Transverse colon (tissue), 4 donors: ENCODE data around the gene PNMA8B. TPM values are rescaled to one million over a fixed set of nuclear protein-coding genes. Genes with fewer than 3 reads are reported as not detected.

Experiments used
- DNase-seq: peaks from one replicate; pipeline ENCODE4 v3.0.0-alpha.2; 2019
- H3K27ac ChIP-seq, 4 donors: fragments of 200-600 bp; sonication (generic); 2 replicates each; pipeline ENCODE4 v1.5.1; 2016 to 2018; ENCODE audit warnings: inconsistent platforms in 4 of 4
- H3K27me3 ChIP-seq: fragments of 200-600 bp; sonication (generic); 2 replicates; pipeline ENCODE4 v1.5.1; 2017; ENCODE audit warnings: inconsistent platforms
- H3K36me3 ChIP-seq, 4 donors: fragments of 200-600 bp; sonication (generic); 2 replicates each; pipeline ENCODE4 v1.5.1; 2017 to 2019; ENCODE audit warnings: inconsistent platforms in 4 of 4
- H3K4me1 ChIP-seq, 4 donors: fragments of 200-600 bp; sonication (generic); 2 replicates each; pipeline ENCODE4 v1.5.1; 2017 to 2020; ENCODE audit warnings: inconsistent platforms in 4 of 4
- H3K4me3 ChIP-seq, 4 donors: fragments of 200-600 bp; sonication (generic); 1 replicate in 1 of 4; 2 replicates in 3 of 4; pipeline versions ENCODE4 v1.5.1 to v1.6.1; 2017 to 2019; ENCODE audit warnings: inconsistent platforms in 4 of 4
- H3K9me3 ChIP-seq, 2 donors: fragments of 200-600 bp; sonication (generic); 2 replicates each; pipeline ENCODE4 v1.5.1; 2017 to 2019; ENCODE audit warnings: inconsistent platforms in 2 of 2
- CTCF ChIP-seq, 5 experiments: fragments of 200-600 bp in 3 of 5; fragments of 450-650 bp in 2 of 5; sonication (generic) in 3 of 5; IDR thresholded peaks; 1 replicate in 2 of 5; 2 replicates in 3 of 5; pipeline ENCODE4 v1.5.1; 2016 to 2017; ENCODE audit warnings: antibody characterized with exemption in 5 of 5, inconsistent platforms in 3 of 5, mild to moderate bottlenecking in 2 of 5, moderate library complexity in 1 of 5
- EP300 ChIP-seq: sonication (generic); formaldehyde crosslinking; IDR thresholded peaks from one replicate; pipeline ENCODE4 v1.6.1; 2017; ENCODE audit warnings: antibody characterized with exemption, low read depth
- POLR2A ChIP-seq: fragments of 450-650 bp; IDR thresholded peaks from one replicate; pipeline ENCODE4 v1.6.1; 2016; ENCODE audit warnings: antibody characterized with exemption, mild to moderate bottlenecking, moderate library complexity
- POLR2AphosphoS5 ChIP-seq, 3 donors: sonication (generic); formaldehyde crosslinking; IDR thresholded peaks; one replicate each; pipeline ENCODE4 v1.6.1; 2016; ENCODE audit warnings: antibody characterized with exemption in 3 of 3
- WGBS, 2 donors: methylation state at CpG; one replicate each; pipeline ENCODE4 v1.1.5; 2018; ENCODE audit warnings: low coverage in 1 of 2; 5-methylcytosine and 5-hydroxymethylcytosine counted together
- in situ Hi-C, 4 donors: fragments of 200-750 bp; cut with MboI; loops; one replicate each; pipeline versions ENCODE4 v1.15.0 to v1.15.1; 2017; ENCODE audit warnings: low sequenced_read_pairs in 3 of 4, low pct_ligation_motif_present in 1 of 4, low pct_unique_long_range_greater_than_20kb in 1 of 4
- intact Hi-C: fragments of 100-400 bp; cut with DNase I; formaldehyde crosslinking; loops from one replicate; pipeline ENCODE4 v1.15.1; 2023; ENCODE audit warnings: low total_unique reads
- total RNA-seq, 4 donors: library from RNA; depleted of rRNA; stranded (reverse); fragments of >200 nt; gene quantifications; one replicate each; pipeline ENCODE4 v1.1.0, GENCODE V29; 2016

Gene PNMA8B
- total RNA-seq, 4 donors from 2014 or later: 0.27 to 0.80 (median 0.58) TPM

- in situ Hi-C loops: no loop called here
- peaks cover 3 to 11% (median 7%) of the 10 kb centered on the region in 4 donors for H3K4me1 ChIP-seq
- WGBS, 2 donors: 9% methylated on average over 22 of the region's 57 CpGs; no CpG with 5 or more reads in 1 of the 2 donors
- H3K36me3 ChIP-seq: no peaks in the 10 kb centered on the region
- H3K9me3 ChIP-seq: no peaks in the 10 kb centered on the region
- peaks cover 48% of the 10 kb centered on the region for H3K27me3 ChIP-seq
- peak; percentile 24 for DNase-seq
- intact Hi-C loops: no loop called here
- H3K27ac ChIP-seq: peak within 1 kb of the TSS; percentile 56 to 67 (median 62)
- no peak for TF ChIP-seq POLR2A
- peak in 2 of 5 experiments; percentile 3 to 13 for TF ChIP-seq CTCF (IDR thresholded peaks at IDR 0.05)
- no peak for TF ChIP-seq POLR2AphosphoS5 (IDR thresholded peaks at IDR 0.05)
- H3K4me3 ChIP-seq: peak within 1 kb of the TSS in 3 of 4 donors; percentile 14 to 41 (median 31)
These were observed 24.4 kb downstream of the PNMA8B start, which contains the start of gene PNMA8A for GRCh38 chr19:46471116-46471733. Gene PNMA8A, minus strand, starts transcription at chr19:46471563. Its CDS starts 528 bp downstream, at chr19:46471035.

- peaks cover 45% of the 10 kb centered on the region for H3K27me3 ChIP-seq
- no peak overlapping the region for H3K4me3 ChIP-seq
- in situ Hi-C loops (no loop called here), intact Hi-C loops (no loop called here)
- H3K9me3 ChIP-seq: no peaks in the 10 kb centered on the region
- DNase-seq: no peak
- no peak for TF ChIP-seq EP300
- TF ChIP-seq CTCF (IDR thresholded peaks at IDR 0.05): no peak
- TF ChIP-seq POLR2A: no peak
- no peak for TF ChIP-seq POLR2AphosphoS5 (IDR thresholded peaks at IDR 0.05)
- H3K36me3 ChIP-seq: no peaks in the 10 kb centered on the region
- H3K27ac ChIP-seq: peak overlapping the region in 1 of 4 donors; percentile 56
- whole genome bisulfite sequencing, 2 donors: 67 to 86% methylated on average over 3 to 10 of the region's 10 CpGs
- H3K4me1 ChIP-seq: peaks cover 3 to 11% (median 7%) of the 10 kb centered on the region in 4 donors
These were observed 25.3 kb downstream of the PNMA8B start for GRCh38 chr19:46470376-46470775.

GRCh38 chr19:46469541-46470185, 26.0 kb downstream of the PNMA8B start:
- Histone ChIP-seq H3K36me3 (no peaks in the 10 kb centered on the region), H3K27me3 (peaks cover 43% of the 10 kb centered on the region), H3K9me3 (no peaks in the 10 kb centered on the region), H3K4me1 (peaks cover 3 to 11% (median 7%) of the 10 kb centered on the region in 4 donors), H3K4me3 (no peak overlapping the region), H3K27ac (no peak overlapping the region)
- intact Hi-C loops (no loop called here), in situ Hi-C loops (no loop called here)
- 80 to 87% methylated on average over 1 to 18 of the region's 18 CpGs for WGBS, 2 donors
- DNase-seq: no peak
- no peak for TF ChIP-seq POLR2A
- no peak for TF ChIP-seq CTCF (IDR thresholded peaks at IDR 0.05)
- no peak for TF ChIP-seq POLR2AphosphoS5 (IDR thresholded peaks at IDR 0.05)
- no peak for TF ChIP-seq EP300

GRCh38 chr19:46466536-46467196, 29.0 kb downstream of the PNMA8B start:
- Histone ChIP-seq H3K36me3 (no peaks in the 10 kb centered on the region), H3K4me1 (peaks cover under 1 to 8% (median 4%) of the 10 kb centered on the region in 4 donors), H3K9me3 (no peaks in the 10 kb centered on the region), H3K27ac (peak overlapping the region in 3 of 4 donors; percentile 1 to 40 (median 4)), H3K27me3 (peaks cover 20% of the 10 kb centered on the region), H3K4me3 (no peak overlapping the region)
- WGBS, 2 donors: 51 to 60% methylated on average over 15 of the region's 15 CpGs
- peak; percentile 30 for DNase-seq
- TF ChIP-seq EP300 (no peak), POLR2A (no peak)
- intact Hi-C loops (no loop called here), in situ Hi-C loops (no loop called here)
